ENCODE results near the gene CRYM.

Gene CRYM

GRCh38 chr16:21222495-21223337 lies 55.4 kb downstream of the CRYM start:
- Histone ChIP-seq H3K4me3 (ENCODE audit: low read length in 2 of 2) (no peak overlapping the region), H3K36me3 (ENCODE audit: control insufficient read depth in 2 of 2, insufficient read depth in 2 of 2, low read length in 2 of 2) (no peaks in the 10 kb centered on the region), H3K9ac (ENCODE audit: low read length in 2 of 2) (no peak overlapping the region), H3K27ac (ENCODE audit: low read length) (no peak overlapping the region), H3K9me3 (ENCODE audit: control insufficient read depth in 2 of 2, low read length in 2 of 2) (no peaks in the 10 kb centered on the region), H3K4me1 (ENCODE audit: control insufficient read depth, insufficient read depth, low read length) (no peaks in the 10 kb centered on the region), H3K27me3 (ENCODE audit: control insufficient read depth in 1 of 2, insufficient read depth in 2 of 2, low read length in 2 of 2) (peaks cover 0 to 5% of the 10 kb centered on the region in 2 donors)

- H3K4me1 ChIP-seq (ENCODE audit: control insufficient read depth, insufficient read depth, low read length): no peaks in the 10 kb centered on the region
- no peaks in the 10 kb centered on the region for H3K36me3 ChIP-seq (ENCODE audit: control insufficient read depth in 2 of 2, insufficient read depth in 2 of 2, low read length in 2 of 2)
- H3K9me3 ChIP-seq (ENCODE audit: control insufficient read depth in 2 of 2, low read length in 2 of 2): no peaks in the 10 kb centered on the region
- H3K27me3 ChIP-seq (ENCODE audit: control insufficient read depth in 1 of 2, insufficient read depth in 2 of 2, low read length in 2 of 2): peaks cover 0 to 5% of the 10 kb centered on the region in 2 donors
- no peak overlapping the region for H3K9ac ChIP-seq (ENCODE audit: low read length in 2 of 2)
- H3K27ac ChIP-seq (ENCODE audit: low read length): no peak overlapping the region
- no peak overlapping the region for H3K4me3 ChIP-seq (ENCODE audit: low read length in 2 of 2)
Observed at GRCh38 chr16:21219551-21219950, 58.5 kb downstream of the CRYM start.

GRCh38 chr16:21218153-21218552 lies 59.9 kb downstream of the CRYM start:
- no peak overlapping the region for H3K4me3 ChIP-seq (ENCODE audit: low read length in 2 of 2)
- H3K27ac ChIP-seq (ENCODE audit: low read length): no peak overlapping the region
- H3K9ac ChIP-seq (ENCODE audit: low read length in 2 of 2): no peak overlapping the region
- H3K27me3 ChIP-seq (ENCODE audit: control insufficient read depth in 1 of 2, insufficient read depth in 2 of 2, low read length in 2 of 2): peaks cover 0 to 2% of the 10 kb centered on the region in 2 donors
- no peaks in the 10 kb centered on the region for H3K9me3 ChIP-seq (ENCODE audit: control insufficient read depth in 2 of 2, low read length in 2 of 2)
- no peaks in the 10 kb centered on the region for H3K36me3 ChIP-seq (ENCODE audit: control insufficient read depth in 2 of 2, insufficient read depth in 2 of 2, low read length in 2 of 2)
- no peaks in the 10 kb centered on the region for H3K4me1 ChIP-seq (ENCODE audit: control insufficient read depth, insufficient read depth, low read length)

GRCh38 chr16:21217121-21217520 lies 61.0 kb downstream of the CRYM start:
- Histone ChIP-seq H3K27ac (ENCODE audit: low read length) (no peak overlapping the region), H3K36me3 (ENCODE audit: control insufficient read depth in 2 of 2, insufficient read depth in 2 of 2, low read length in 2 of 2) (no peaks in the 10 kb centered on the region), H3K4me3 (ENCODE audit: low read length in 2 of 2) (no peak overlapping the region), H3K9ac (ENCODE audit: low read length in 2 of 2) (no peak overlapping the region), H3K4me1 (ENCODE audit: control insufficient read depth, insufficient read depth, low read length) (no peaks in the 10 kb centered on the region), H3K9me3 (ENCODE audit: control insufficient read depth in 2 of 2, low read length in 2 of 2) (no peaks in the 10 kb centered on the region), H3K27me3 (ENCODE audit: control insufficient read depth in 1 of 2, insufficient read depth in 2 of 2, low read length in 2 of 2) (peaks cover 0 to 1% of the 10 kb centered on the region in 2 donors)

- H3K4me3 ChIP-seq (ENCODE audit: low read length in 2 of 2): no peak overlapping the region
- H3K9ac ChIP-seq (ENCODE audit: low read length in 2 of 2): no peak overlapping the region
- no peaks in the 10 kb centered on the region for H3K36me3 ChIP-seq (ENCODE audit: control insufficient read depth in 2 of 2, insufficient read depth in 2 of 2, low read length in 2 of 2)
- no peak overlapping the region for H3K27ac ChIP-seq (ENCODE audit: low read length)
- no peaks in the 10 kb centered on the region for H3K4me1 ChIP-seq (ENCODE audit: control insufficient read depth, insufficient read depth, low read length)
- peaks cover 0 to 3% of the 10 kb centered on the region in 2 donors for H3K27me3 ChIP-seq (ENCODE audit: control insufficient read depth in 1 of 2, insufficient read depth in 2 of 2, low read length in 2 of 2)
- no peaks in the 10 kb centered on the region for H3K9me3 ChIP-seq (ENCODE audit: control insufficient read depth in 2 of 2, low read length in 2 of 2)
Observed at GRCh38 chr16:21214086-21214485, 64.0 kb downstream of the CRYM start.

- Histone ChIP-seq H3K4me3 (ENCODE audit: low read length in 2 of 2) (no peak within 1 kb of the TSS), H3K27ac (ENCODE audit: low read length) (no peak within 1 kb of the TSS), H3K36me3 (ENCODE audit: control insufficient read depth in 2 of 2, insufficient read depth in 2 of 2, low read length in 2 of 2) (no peaks in the 10 kb centered on the region), H3K9me3 (ENCODE audit: control insufficient read depth in 2 of 2, low read length in 2 of 2) (no peaks in the 10 kb centered on the region), H3K9ac (ENCODE audit: low read length in 2 of 2) (no peak within 1 kb of the TSS), H3K27me3 (ENCODE audit: control insufficient read depth in 1 of 2, insufficient read depth in 2 of 2, low read length in 2 of 2) (peaks cover 0 to 3% of the 10 kb centered on the region in 2 donors), H3K4me1 (ENCODE audit: control insufficient read depth, insufficient read depth, low read length) (no peaks in the 10 kb centered on the region)
Observed at GRCh38 chr16:21211486-21211885, 66.6 kb downstream of the CRYM start, which contains the start of gene ZP2. TSS of gene ZP2 (minus strand) at chr16:21211574. CDS start at chr16:21211547, 27 bp downstream.
